Endothelial cell of umbilical vein (primary cell): ENCODE data around the gene GPLD1. TPM values are rescaled to one million over a fixed set of nuclear protein-coding genes. Genes with fewer than 3 reads are reported as not detected.

Experiments used
- BruUV-seq: library from RNA; stranded (reverse); fragments of 400-500 nt; replicated peaks from 2 replicates; lab custom pipeline; 2021; lab: Mats Ljungman, UMichigan
- CTCF ChIA-PET: fragments of 300-600, 350-600 bp; sonication (Branson Sonifier 250); formaldehyde crosslinking; loops from one replicate; lab custom pipeline; 2021; ENCODE audit warnings: antibody characterized with exemption, inconsistent platforms; lab: Charles Lee
- POLR2A ChIA-PET: fragments of 300-600, 350-600 bp; sonication (Branson Sonifier 250); formaldehyde crosslinking; loops from one replicate; lab custom pipeline; 2021; ENCODE audit warnings: antibody characterized with exemption, inconsistent platforms; lab: Charles Lee
- DNase-seq: peaks from one replicate; pipeline ENCODE4 v3.0.0-alpha.2; 2011; ENCODE audit warnings: low read depth, low spot score
- FAIRE-seq: peaks from 2 replicates; lab custom pipeline; 2011; peaks lifted over from hg19 to GRCh38; lab: Jason Lieb, UNC
- H2AFZ ChIP-seq: 2 replicates; pipeline ENCODE4 v1.6.0; 2012; ENCODE audit warnings: low read depth, low read length, control low read depth, inconsistent platforms
- H3K27ac ChIP-seq: 2 replicates; pipeline ENCODE4 v1.5.1; 2011; ENCODE audit warnings: low read depth, mild to moderate bottlenecking, control low read depth, low read length, moderate library complexity; ENCODE audit not compliant: insufficient read depth
- H3K27me3 ChIP-seq, 2 experiments: 2 replicates each; pipeline versions ENCODE4 v1.6.0 to v1.6.1; 2011; ENCODE audit warnings: low read length in 2 of 2, mixed read lengths in 1 of 2; ENCODE audit not compliant: control insufficient read depth in 2 of 2, insufficient read depth in 2 of 2
- H3K36me3 ChIP-seq, 2 experiments: 2 replicates in 1 of 2; 3 replicates in 1 of 2; pipeline ENCODE4 v1.5.1; 2011; ENCODE audit warnings: low read length in 2 of 2, mild to moderate bottlenecking in 1 of 2, moderate library complexity in 1 of 2; ENCODE audit not compliant: control insufficient read depth in 2 of 2, insufficient read depth in 2 of 2; ENCODE audit errors: extremely low read depth in 1 of 2
- H3K4me1 ChIP-seq: 3 replicates; pipeline ENCODE4 v1.5.1; 2011; ENCODE audit warnings: mild to moderate bottlenecking, low read length; ENCODE audit not compliant: control insufficient read depth, insufficient read depth; ENCODE audit errors: extremely low read depth
- H3K4me2 ChIP-seq: 2 replicates; pipeline ENCODE4 v1.6.1; 2011; ENCODE audit warnings: low read length, control low read depth, mixed read lengths; ENCODE audit not compliant: insufficient read depth
- H3K4me3 ChIP-seq, 3 experiments: fragments of 200-600 bp in 1 of 3; sonication (generic), shearing (Covaris generic) in 1 of 3; replicated peaks in 1 of 3; 2 replicates each; pipeline ENCODE4 v1.5.1; 2011 to 2016; ENCODE audit warnings: control low read depth in 3 of 3, low read length in 3 of 3, mild to moderate bottlenecking in 2 of 3, inconsistent platforms in 1 of 3, low read depth in 1 of 3, moderate library complexity in 1 of 3; ENCODE audit not compliant: insufficient read depth in 1 of 3
- H3K79me2 ChIP-seq: 2 replicates; pipeline ENCODE4 v1.6.0; 2012; ENCODE audit warnings: low read length, inconsistent platforms; ENCODE audit not compliant: control insufficient read depth, insufficient read depth
- H3K9ac ChIP-seq: replicated peaks from 2 replicates; pipeline ENCODE3; 2011; ENCODE audit warnings: low read length, control low read depth; ENCODE audit not compliant: insufficient read depth; ENCODE audit errors: extremely low read depth
- H3K9me1 ChIP-seq: replicated peaks from 3 replicates; pipeline ENCODE4 v1.6.0; 2011; ENCODE audit warnings: mild to moderate bottlenecking, low read length; ENCODE audit not compliant: control insufficient read depth, insufficient read depth; ENCODE audit errors: extremely low read depth
- H3K9me3 ChIP-seq: replicated peaks from 2 replicates; pipeline ENCODE4 v1.5.1; 2012; ENCODE audit warnings: low read length, inconsistent platforms; ENCODE audit not compliant: control insufficient read depth, insufficient read depth
- H4K20me1 ChIP-seq: replicated peaks from 2 replicates; pipeline ENCODE3; 2011; ENCODE audit warnings: mild to moderate bottlenecking, low read length; ENCODE audit not compliant: control insufficient read depth, insufficient read depth; ENCODE audit errors: extremely low read depth
- CTCF ChIP-seq, 2 donors: IDR thresholded peaks; 1 replicate in 1 of 2; 2 replicates in 1 of 2; pipeline ENCODE4 v1.5.1; 2011; ENCODE audit warnings: low read length in 2 of 2, mild to moderate bottlenecking in 2 of 2, moderate library complexity in 2 of 2, control low read depth in 1 of 2, inconsistent platforms in 1 of 2, low read depth in 1 of 2; ENCODE audit not compliant: insufficient read depth in 1 of 2; ENCODE audit errors: extremely low read depth in 1 of 2
- EZH2 ChIP-seq: IDR thresholded peaks from 2 replicates; pipeline ENCODE4 v1.6.1; 2012; ENCODE audit warnings: borderline replicate concordance, low read depth, mild to moderate bottlenecking, moderate library complexity, low read length, inconsistent platforms; ENCODE audit not compliant: severe bottlenecking
- FOS ChIP-seq: IDR thresholded peaks from 2 replicates; pipeline ENCODE4 v1.6.1; 2011; ENCODE audit warnings: mild to moderate bottlenecking, low read length, moderate library complexity, borderline replicate concordance; ENCODE audit not compliant: insufficient read depth
- GATA2 ChIP-seq: IDR thresholded peaks from 2 replicates; pipeline ENCODE4 v1.7.0; 2011; ENCODE audit warnings: low read depth, mild to moderate bottlenecking, moderate library complexity, mixed read lengths, low read length; ENCODE audit not compliant: insufficient read length, insufficient read depth
- JUN ChIP-seq: IDR thresholded peaks from 2 replicates; pipeline ENCODE4 v1.6.1; 2011; ENCODE audit warnings: borderline replicate concordance, low read depth; ENCODE audit not compliant: insufficient read length, insufficient read depth
- POLR2AphosphoS5 ChIP-seq: IDR thresholded peaks from 2 replicates; pipeline ENCODE4 v1.6.1; 2012; ENCODE audit warnings: low read depth, mild to moderate bottlenecking, control low read depth, low read length, moderate library complexity; ENCODE audit not compliant: insufficient read depth
- dilution Hi-C: fragments of 300-500 bp; cut with MboI; formaldehyde crosslinking; loops from one replicate; pipeline ENCODE4 v1.15.0; 2019; ENCODE audit warnings: low sequenced_read_pairs; ENCODE audit not compliant: extremely low pct_ligation_motif_present
- intact Hi-C: fragments of 100-400 bp; cut with micrococcal nuclease; formaldehyde crosslinking; loops from one replicate; pipeline ENCODE4 v1.10.0; 2022
- polyA plus RNA-seq, 4 experiments: library from polyadenylated mRNA; depleted of rRNA in 3 of 4; stranded (reverse) in 3 of 4; unstranded in 1 of 4; fragments of >200 nt; gene quantifications; 2 replicates each; pipeline versions ENCODE4 v1.2.1 to v1.2.3, GENCODE V29; 2011 to 2012; ENCODE audit warnings: missing spikeins in 1 of 4
- total RNA-seq: library from RNA; stranded (reverse); gene quantifications from 2 replicates; pipeline ENCODE4 v1.2.3, GENCODE V29; 2021

GPLD1 gene
- total and polyA plus RNA-seq, 2 donors (not counting 3 experiments of a cell fraction or from before 2014, with no cell fraction given) = 0.03 to 0.53 TPM

- CTCF ChIA-PET = interaction anchor here (0.9 to 1.4 kb wide), 3 partner anchors 9 to 40 kb away, joined by 3 read pairs; no protein-coding TSS in a partner anchor
Measured at GRCh38 chr6:24481449-24481848, 7.9 kb downstream of the GPLD1 start.

DNA sequence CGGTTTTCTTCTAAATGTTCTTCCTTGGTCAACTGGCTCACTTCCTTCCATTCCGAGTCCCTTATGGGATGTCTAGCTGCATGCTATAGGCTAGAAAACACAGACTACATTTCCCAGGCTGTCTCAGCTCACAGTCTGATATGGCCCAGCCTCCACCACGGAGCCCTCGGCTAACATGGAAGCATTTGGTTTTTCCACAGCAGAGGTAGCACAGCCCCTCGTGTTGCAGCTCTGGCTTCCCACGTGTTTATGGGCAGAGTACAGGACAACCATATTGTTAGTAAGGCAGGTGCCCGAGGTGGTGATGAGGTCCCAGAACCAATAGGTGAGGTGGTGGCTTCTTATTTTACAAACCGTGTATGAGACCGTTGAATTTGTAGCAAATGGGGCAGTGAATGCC is 8.7 kb downstream of the GPLD1 start:
- Histone ChIP-seq H3K27ac (no peak overlapping the region), H3K9me3 (no peaks in the 10 kb centered on the region), H3K4me1 (no peaks in the 10 kb centered on the region), H3K79me2 (no peaks in the 10 kb centered on the region), H3K9me1 (no peaks in the 10 kb centered on the region), H2AFZ (no peak overlapping the region), H3K9ac (no peak overlapping the region), H3K27me3 (no peaks in the 10 kb centered on the region), H4K20me1 (no peaks in the 10 kb centered on the region), H3K4me2 (no peak overlapping the region), H3K36me3 (no peaks in the 10 kb centered on the region), H3K4me3 (no peak overlapping the region)
- POLR2A ChIA-PET = no interaction called here
- intact Hi-C loops (no loop called here), dilution Hi-C loops (no loop called here)
- TF ChIP-seq FOS (no peak), POLR2AphosphoS5 (no peak), EZH2 (no peak), JUN (no peak), CTCF (IDR thresholded peaks at IDR 0.05; ENCODE audit: extremely low read depth in 1 of 2, insufficient read depth in 1 of 2, low read depth in 1 of 2, low read length in 2 of 2) (no peak)
- CTCF ChIA-PET = interaction anchor here (1.4 kb wide), 1 partner anchor 10 kb away, joined by 3 read pairs; no protein-coding TSS in a partner anchor
- DNase-seq (no peak), FAIRE-seq (no peak)
- no TSS peak for BruUV-seq

More at GRCh38 chr6:24481449-24481848, 7.9 kb downstream of the GPLD1 start:
- Histone ChIP-seq H3K27me3 (no peaks in the 10 kb centered on the region), H3K36me3 (no peaks in the 10 kb centered on the region), H3K4me1 (no peaks in the 10 kb centered on the region), H4K20me1 (no peaks in the 10 kb centered on the region), H3K79me2 (no peaks in the 10 kb centered on the region), H3K4me3 (no peak overlapping the region), H3K9me1 (no peaks in the 10 kb centered on the region), H3K27ac (no peak overlapping the region), H3K4me2 (no peak overlapping the region), H3K9ac (no peak overlapping the region), H3K9me3 (no peaks in the 10 kb centered on the region), H2AFZ (no peak overlapping the region)
- POLR2A ChIA-PET = no interaction called here
- intact Hi-C loops (no loop called here), dilution Hi-C loops (no loop called here)
- TF ChIP-seq GATA2 (no peak), FOS (no peak)
- no TSS peak for BruUV-seq
- no peak for DNase-seq
- FAIRE-seq = no peak
